HG03060 (cell line): ENCODE measurements around the gene ABRAXAS1.
"Not testable (repeated sequence)": the region's sequence is repeated elsewhere in the genome, so short reads cannot be mapped to it uniquely, and the experiment has no call there.

ENCODE experiments used
- ATAC-seq: cut with Tn5 transposase; IDR thresholded peaks from one replicate; pipeline ENCODE4 v1.9.1; 2021; ENCODE audit warnings: low read depth, moderate number of reproducible peaks; ENCODE audit not compliant: unreplicated experiment

Gene ABRAXAS1

DNA sequence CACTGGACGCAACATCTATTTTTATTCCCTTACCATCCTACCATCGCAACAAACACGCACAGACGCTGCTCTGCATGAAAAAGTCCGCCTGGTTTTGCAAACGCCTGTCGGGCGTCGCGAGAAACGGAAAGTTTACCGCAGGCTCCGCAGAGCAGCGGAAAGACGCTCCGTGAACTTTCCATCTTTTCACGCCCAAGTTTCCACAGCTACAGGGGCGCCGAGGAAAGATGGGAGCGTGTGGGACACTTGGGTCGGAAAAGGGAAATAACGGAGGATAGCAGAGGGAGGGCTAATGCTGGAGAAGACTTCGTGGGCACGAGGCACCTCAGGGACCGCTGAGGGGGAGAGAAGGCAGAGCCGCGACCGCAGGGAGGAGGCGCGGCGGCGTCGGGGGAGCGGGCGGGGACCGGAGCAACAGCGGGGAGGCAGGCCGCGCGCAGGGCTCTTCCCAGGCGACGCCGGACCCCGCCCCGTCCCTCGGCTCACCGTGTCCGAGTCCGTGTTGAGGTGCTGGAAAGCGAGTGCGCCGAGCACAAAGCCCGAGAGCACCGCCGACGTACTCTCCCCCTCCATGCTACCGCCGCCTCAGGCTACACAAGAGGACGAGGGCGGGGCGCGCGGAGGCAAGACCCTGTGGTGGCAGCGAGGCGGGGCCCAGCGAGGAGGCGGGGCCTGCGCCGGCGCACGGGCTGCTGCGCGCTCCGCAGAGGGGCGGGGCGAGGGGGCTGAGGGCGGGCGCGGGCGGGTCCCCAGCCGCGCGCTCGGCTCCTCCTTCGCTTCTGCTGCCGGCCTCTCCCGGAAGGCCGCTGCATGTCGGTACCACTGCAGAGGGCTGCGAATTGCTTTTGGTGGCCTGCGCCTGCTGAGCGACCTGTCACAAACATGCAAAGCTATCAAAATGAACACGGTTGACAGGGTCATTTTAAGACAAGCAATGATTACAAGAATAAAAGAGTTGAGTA, at the start of gene ABRAXAS1:
TSS of gene ABRAXAS1 (minus strand) at position 601 of the 962 bp plus-strand sequence. CDS start at position 573, 28 bp downstream.
- peak; percentile 86 for ATAC-seq

DNA sequence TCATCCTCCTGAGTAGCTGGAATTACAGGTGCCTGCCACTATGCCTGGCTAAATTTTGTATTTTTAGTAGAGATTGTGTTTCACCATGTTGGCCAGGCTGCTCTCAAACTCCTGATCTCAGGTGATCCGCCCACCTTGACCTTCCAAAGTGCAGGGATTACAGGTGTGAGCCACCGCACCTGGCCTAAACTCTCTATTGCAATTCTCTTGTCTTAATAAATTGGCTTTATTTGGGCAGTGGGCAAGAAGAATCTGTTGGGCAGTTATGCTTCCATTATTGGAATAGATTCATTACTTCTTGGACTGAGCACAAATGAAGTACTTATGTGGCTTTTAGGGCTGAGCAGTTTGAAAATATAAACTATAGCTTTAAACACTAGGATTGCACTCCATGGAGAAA, 42.8 kb upstream of the ABRAXAS1 start:
- ATAC-seq: no peak

DNA sequence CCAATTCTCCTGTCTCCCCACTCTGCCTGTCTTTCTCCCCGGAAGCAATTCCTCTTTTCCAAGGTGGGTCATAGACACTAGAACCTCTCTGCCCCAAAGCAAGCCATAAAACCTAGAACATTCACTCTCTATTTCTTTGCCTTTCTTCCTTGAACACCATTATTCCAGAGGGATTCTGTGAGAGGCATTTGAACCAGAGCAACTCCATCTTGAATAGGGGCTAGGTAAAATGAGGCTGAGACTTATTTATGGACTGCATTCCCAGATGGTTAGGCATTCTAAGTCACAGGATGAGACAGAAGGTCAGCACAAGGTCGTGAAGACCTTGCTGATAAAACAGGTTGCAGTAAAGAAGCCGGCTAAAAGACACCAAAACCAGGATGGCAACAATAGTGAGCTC, 37.3 kb upstream of the ABRAXAS1 start:
- no peak for ATAC-seq

DNA sequence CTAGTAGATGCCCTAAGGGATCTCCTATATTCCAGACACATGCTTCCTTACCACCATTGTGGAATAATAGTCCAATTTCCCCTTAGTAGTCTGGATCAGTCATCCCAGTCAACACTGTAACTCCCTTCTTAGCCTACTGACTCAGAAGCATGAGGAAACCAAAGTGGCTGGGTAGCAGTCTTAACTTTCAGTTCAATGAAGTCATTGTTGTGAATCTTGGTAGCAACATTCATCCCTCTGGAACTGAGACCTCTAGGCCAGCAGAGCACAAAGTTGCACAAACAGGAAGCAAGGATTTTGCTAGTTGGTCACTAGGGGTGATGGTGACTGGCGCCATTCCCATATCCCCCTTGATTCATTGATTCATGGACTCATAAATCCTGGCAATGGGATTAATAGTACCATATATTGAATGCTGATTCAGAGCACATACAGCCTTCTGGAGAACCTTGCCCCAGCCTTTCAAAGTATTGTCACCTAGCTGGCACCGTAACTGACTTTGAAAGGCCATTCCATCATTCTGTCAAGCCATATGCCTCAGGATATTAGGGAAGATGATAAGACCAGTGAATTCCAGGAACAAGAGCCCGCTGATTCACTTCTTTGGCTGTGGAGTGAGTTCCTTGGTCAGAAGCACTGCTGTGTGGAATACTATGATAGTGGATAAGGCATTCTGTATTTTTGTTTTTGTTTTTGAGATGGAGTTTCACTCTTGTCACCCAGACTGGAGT, 31.3 kb upstream of the ABRAXAS1 start:
- no peak for ATAC-seq

DNA sequence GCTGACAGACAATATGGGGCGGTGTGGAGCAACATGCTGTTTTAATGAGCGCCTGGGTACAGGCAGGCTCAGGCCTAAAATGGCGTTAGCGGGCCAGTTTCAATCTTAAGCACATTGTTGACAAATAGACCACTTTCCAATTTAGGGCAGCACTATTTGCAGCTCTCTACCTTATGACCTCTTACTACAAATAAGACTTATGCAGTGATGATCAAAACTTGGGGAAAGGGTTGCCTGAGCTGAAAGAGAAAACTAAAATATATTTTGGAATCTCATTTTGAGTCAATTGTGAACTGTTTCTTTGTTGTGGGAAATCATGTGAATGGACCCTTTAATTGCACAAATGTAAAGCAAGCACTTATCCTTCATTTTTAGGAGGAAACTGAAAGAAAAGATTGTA, 25.5 kb upstream of the ABRAXAS1 start:
- no peak for ATAC-seq

DNA sequence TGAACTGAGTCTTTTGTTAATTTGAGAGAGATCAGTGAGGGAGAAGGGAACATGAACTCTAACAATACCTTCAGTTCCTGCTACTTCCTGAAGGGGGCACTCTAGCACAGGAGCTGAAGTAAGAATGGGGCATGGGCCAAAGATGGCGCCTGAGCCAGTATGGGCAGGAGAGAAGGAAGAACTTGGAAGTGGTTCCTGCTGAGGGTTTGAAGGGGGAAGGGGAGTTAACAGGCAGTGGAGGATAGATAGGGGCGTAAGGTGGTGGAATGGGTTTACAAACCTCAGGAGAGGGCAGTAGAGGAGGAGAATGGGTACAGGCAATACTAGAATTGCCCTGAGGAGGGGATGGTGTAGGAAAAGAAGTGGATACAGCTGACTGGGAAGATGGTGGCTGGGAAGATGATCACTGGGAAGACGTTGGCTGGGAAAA, 24.3 kb upstream of the ABRAXAS1 start:
- ATAC-seq: not testable (repeated sequence)

DNA sequence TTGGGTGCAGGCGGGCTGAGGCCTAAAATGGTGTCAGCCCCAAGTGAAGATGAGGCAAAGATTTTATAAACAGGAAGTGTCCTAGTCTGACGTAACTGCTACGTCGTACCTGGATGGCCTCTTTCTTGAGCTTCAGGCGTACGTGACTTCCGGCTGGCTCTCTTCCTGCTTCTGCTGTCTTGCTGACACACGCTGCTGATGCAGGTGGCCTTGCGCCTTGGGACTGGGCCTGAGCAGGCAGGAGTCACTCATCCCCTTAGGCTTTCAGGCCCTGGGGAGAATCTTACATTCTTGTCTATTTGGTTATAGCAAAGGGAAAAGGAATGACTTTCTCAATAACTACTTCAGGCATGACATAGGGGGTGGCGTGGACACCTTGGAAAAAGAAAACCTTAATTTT, 20.1 kb upstream of the ABRAXAS1 start:
- ATAC-seq: no peak

DNA sequence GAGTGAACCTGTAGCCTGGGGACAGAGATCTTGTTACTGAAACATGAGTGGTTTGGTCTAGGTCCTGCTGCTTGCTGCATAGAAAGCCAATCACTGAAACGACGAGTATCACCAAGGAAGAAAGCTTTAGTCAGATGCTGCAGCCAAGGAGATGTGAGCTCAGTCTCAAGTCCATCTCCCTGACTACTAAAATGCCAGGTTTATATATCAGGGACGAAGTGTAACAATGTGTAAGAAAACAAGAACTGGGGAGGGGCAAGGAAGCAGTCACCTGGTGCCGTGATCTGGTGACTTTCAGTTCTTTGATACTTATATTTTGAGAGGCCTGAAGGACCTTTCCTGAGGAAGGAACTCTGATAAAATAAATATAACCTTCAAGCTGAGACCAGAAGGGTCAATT, 19.6 kb upstream of the ABRAXAS1 start:
- no peak for ATAC-seq

DNA sequence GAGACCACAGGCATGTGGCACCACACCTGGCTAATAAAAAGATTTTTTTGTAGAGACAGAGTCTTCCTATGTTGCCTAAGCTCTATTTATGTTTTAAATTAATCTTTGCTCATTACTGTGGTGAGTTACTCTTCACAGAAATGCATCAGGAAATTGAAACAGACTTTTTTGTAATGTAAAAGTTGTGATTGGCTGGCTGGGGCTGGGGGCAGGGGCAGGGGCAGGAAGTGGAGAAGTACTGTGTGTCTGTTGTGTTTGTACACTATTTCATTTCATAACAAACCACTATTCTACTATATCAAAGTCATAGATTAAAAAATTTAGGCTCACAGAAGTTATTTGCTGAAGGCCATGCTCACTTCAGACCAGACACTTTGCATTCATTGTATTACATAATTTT, 19.1 kb upstream of the ABRAXAS1 start:
- ATAC-seq: no peak

DNA sequence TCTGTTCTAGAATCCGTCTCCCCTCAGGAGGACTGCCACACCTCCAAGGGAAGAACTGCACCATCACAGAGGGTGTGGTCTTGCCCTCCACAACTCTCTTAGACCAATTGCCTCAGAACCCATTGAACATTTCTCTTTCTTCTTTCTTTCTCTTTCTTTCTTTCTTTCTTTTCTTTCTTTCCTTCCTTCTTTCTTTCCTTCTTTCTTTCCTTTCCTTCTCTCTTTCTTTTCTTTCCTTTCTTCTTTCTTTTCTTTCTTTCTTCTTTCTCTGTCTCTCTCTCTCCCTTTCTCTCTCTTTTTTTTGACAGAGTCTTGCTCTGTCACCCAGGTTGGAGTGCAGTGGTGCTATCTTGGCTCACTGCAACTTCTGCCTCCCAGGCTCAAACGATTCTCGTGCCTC, 16.8 kb upstream of the ABRAXAS1 start:
- ATAC-seq: not testable (repeated sequence)

DNA sequence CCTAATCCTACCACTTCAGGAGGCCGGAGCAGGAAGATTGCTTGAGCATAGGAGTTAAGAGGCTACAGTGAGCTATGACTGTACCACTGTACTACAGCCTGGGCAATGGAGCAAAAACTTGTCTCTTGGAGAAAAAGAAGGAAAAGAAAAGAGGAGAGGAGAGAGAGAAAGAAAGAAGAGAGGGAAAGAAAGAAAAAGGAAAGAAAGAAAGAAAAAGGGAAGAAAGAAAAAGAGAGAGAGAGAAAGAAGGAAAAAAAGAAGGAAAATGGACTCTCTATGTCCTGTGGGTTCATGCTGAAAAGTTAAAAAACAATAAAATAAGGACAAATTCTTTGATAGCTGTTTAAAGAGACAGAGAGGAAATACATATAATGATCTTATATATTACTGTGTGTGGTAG, 13.3 kb upstream of the ABRAXAS1 start:
- no peak for ATAC-seq

DNA sequence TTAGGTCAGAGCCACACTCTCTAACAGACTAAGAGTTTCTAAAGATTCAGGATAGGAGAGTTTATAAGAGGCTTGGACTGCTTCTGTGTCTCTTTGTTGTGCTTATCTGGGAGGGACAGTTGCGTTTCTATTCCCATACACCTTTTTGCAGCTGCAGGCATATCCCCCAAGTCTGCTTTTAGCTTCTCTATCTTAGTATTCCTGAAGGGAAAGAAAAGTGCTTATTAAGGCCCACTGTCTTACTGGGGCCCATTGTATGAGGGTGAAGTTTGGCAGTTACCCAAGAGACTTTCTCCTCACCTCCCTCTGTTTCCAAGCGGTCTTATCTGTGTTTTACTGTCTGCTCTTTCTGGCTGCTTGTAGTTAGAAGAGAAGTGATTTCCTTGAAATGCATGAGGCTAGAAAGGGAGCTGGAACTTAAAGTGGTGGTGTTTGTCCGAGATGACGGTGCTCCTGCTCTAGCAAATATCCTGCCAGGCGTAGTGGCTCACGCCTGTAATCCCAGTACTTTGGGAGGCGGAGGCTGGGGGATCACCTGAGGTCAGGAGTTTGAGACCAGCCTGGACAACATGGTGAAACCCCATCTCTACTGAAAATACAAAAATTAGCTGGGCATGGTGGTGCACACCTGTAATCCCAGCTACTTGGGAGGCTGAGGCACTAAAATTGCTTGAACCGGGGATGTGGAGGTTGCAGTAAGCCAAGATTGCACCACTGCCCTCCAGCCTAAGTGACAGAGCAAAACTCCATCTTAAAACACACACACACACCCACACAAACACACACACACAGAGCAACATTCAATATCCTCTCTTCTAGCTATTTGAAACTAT, 11.4 kb upstream of the ABRAXAS1 start:
- ATAC-seq: not testable (repeated sequence)

DNA sequence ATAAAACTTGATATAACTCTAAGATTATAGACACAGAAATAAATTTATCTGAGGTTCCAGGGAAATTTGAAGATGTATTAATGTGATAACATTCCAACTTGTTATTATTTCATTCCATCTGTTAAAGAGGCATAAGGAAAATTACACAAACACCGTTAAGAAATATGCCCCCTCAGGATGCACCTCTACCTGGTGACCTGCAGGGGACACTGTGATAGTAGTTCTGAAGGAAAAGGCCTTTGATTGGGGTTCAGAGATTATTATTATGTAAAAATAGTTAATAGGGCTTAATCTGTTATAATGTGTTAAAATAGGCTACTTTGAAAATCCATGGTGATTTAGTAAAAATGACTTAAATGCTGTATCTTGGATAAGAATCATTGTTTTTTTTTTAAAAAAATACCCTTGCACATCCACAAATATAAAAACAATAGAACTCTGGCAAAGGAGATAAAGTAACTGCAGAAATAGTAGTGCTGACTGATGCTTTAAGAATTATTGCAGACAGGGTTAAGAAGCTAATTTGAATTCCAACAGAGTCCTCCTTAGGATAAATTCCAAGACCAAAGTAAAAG, 6.1 kb upstream of the ABRAXAS1 start:
- no peak for ATAC-seq

DNA sequence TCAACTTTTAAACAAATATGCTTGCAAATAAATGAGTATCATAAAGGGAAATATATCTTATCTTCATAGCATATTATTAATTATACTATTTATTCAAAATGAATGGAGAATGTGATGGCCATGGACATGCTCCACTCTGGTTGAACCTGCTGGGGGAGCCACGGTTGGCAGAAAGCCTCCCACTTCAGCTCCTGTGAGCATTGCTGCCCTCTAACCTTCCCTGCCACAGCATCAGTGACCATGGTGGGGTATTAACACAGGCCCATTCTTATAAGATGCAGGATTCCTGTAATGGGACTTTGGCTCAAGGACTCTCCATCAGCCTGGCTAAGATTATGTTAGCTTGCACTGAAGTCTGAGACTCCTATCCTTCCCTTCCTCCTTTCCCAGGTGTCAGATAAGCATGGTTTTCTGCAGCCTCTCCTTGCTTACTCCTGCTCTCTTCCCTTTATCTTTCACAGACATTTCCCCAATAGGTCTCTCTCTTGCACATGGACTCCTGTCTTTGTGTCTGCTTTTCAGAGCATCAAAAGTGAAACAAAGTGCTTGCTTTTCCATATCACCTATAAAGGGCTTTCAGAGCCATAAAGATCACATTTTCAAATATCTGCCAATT, 4.9 kb upstream of the ABRAXAS1 start:
- ATAC-seq: no peak

DNA sequence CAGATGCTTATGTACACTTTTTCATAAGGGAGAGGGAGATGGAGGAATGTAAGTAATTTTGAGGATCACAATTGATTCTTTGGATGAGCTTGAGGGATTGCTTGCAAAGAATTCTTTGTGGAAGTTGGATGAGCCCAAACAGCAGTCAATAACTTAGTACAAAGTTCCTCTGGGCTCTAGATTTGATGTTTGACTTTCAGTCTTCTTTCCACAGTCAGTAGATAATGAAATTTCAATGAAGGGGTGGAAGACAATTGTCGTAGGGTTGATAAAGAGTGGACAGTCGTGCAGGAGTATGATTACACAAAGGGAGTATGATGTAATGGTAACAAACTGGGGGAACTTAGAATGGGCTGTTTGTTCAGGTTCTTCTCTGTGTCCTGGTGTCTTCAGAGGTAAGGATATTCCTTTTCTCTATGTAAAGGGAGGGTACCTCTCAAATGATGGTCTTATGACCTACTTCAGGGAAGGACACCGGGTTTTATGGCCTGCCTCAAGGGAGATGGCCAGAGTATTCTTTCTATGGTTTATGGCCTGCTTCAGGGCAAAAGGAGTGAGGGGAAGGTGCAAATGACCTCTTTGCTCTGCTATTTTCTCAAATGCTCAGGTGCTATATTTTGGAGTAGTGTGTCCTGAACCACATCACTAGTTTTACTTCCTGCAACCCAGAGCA, 1.7 kb upstream of the ABRAXAS1 start:
- no peak for ATAC-seq

DNA sequence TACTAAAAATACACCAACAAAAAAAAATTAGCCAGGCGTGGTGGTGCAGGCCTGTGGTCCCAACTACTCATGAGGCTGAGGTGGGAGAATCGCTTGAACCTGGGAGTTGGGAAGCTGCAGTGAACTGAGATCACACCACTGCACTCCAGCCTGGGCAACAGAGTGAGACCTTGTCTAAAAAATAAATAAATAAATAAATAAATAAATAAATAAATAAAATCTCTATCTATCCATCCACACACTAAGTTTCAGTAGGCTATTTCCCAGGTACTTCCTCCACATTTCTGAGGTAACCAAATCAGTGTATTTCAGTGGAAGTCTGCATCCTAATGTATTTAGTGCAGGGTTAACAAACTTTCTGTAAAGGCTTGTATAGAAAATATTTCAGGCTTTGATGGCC, 10.9 kb downstream of the ABRAXAS1 start:
- no peak for ATAC-seq

DNA sequence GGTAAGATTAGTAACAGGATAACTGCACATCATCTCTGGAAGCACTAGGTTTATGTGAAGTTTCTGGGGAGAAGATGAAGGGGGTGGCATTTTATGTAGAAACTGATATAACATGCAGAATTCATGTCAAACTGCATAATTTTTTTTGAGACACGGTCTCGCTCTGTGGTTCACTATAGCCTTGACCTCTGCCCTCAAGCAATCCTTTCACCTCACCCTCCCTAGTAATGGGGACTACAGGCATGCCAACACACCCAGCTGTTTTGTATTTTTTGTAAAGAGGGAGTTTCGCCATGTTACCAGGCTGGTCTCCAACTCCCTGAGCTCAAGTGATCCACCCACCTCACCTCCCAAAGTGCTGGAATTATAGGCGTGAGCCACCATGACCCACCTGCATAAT, 11.5 kb downstream of the ABRAXAS1 start:
- no peak for ATAC-seq

DNA sequence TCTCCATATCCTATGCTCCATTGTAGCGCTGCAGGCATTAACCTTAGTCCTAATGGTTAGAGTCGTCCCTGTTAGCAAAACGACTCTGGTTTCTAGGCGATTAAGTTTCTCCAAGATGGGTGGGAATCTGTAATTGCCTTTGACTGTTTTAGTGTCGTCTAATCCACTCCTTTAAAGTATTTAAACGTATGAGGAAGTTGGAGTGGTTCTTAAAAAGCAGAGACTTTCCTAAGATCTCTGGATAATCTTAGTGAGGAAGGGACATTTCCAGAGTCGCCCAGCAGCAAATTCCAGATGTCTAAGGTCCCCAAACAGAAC, 28.8 kb downstream of the ABRAXAS1 start:
- ATAC-seq: no peak
